CD4-positive, alpha-beta T cell treated with Interleukin-21 for 1 hour (primary cell): ENCODE results near the gene BANP.
"Not testable (repeated sequence)": the region's sequence is repeated elsewhere in the genome, so short reads cannot be mapped to it uniquely, and the experiment has no call there.

ENCODE experiments used
- DNase-seq: peaks from one replicate; pipeline ENCODE4 v3.0.0-alpha.2; 2020

The BANP gene

DNA sequence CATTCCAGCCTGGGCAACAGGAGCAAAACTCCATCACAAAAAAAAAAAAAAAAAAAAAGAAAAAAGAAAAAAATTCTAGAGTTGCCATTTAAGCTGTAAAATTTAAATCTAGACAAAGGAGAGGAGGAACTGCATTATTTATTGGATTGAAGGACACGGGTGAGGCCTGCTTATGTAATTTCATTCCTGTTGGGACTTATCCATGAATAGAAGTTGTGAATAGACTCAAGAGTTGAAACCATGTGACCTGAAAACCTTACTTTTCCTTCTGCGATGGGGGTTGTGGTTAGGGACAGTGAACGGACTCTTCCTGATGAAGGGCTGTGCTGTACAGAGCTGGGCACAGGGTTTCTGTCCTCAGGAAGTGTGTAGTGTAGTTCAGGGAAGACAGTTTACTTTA, 22.5 kb downstream of the BANP start:
- no peak for DNase-seq

- no peak for DNase-seq
These were observed 22.9 kb downstream of the BANP start for GRCh38 chr16:87974178-87974577.

- DNase-seq: no peak
These were observed 25.4 kb downstream of the BANP start for GRCh38 chr16:87976665-87977064.

DNA sequence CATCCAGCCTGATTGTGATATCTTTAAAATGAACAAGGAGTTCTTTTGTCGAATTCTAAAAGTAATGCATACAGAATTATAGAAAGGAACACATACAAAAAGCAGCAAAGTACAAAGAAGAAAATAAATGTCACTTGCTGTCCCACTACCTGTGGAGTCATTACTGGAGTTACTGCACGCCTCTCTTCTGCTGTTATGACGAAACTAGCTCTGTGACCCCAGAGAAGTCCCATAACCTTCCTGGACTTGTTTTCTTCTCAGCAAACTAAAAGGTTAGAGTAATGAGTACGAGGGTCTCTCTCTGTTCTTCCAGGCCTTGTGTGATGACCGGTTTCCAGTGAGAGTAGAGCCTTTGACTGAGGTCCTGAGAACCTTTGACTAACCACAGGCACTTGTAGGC, 26.9 kb downstream of the BANP start:
- DNase-seq: no peak

DNA sequence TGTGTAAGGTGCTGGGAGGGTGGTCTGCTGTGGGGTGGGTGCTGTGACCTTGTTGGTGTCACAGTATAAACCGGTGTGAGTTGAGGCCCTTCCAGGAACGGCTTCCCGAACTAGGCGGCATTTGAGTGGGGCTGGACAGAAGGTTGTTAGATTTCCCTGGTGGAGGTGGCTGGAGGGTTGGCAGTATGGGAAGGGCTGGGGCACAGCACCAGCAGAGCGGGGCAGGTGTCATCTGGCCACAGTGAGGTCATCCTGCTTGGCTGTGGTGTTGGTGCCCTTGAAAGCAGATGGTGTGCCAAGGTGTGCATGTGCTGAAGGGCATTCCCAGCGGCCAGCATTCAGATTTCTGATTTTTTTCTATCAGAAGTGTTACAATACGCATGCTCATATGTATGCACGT, 28.1 kb downstream of the BANP start:
- no peak for DNase-seq

- not testable (repeated sequence) for DNase-seq
These were observed 28.8 kb downstream of the BANP start for GRCh38 chr16:87979911-87980630.

DNA sequence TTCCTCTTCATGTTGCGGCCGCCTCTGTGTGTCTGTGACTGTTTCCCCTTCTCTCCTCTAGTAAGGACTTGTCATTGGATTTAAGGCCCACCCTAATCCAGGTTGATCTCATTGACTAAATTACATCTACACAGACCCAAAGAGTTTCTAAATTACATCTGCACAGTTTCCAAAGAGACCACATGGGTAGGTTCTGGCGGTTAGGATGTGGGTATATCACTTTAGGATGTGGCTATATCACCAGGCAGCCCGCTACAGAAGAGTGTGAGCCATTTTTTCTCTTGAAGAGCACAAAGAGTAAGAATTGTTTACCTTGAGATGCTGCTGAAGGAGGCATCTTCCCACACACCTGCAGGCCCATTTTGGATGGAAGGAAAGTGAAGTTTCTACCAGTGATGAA, 30.1 kb downstream of the BANP start:
- peak; percentile 26 for DNase-seq

DNA sequence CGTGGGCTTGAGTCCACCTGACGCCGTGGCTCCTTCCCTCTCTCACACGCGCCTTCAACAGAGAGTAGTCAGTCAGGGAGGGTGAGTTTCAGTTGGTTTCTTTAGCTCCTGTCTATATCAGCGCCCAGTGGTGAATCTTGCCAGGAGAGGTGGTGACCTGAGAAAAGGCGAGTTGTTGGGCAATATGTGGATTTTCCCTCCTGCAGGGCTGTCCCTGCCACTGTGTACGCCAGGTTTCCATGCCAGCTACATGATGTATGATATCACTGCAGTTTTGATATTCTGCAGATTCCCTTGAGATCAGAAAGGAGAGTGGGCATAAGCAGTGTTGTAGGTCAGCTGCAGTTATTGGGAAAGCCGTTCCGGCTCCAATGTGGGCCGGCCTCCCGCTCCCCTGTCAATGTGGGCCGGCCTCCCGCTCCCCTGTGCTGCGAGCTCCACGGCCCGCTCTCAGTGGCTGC, 31.4 kb downstream of the BANP start:
- DNase-seq: no peak

DNA sequence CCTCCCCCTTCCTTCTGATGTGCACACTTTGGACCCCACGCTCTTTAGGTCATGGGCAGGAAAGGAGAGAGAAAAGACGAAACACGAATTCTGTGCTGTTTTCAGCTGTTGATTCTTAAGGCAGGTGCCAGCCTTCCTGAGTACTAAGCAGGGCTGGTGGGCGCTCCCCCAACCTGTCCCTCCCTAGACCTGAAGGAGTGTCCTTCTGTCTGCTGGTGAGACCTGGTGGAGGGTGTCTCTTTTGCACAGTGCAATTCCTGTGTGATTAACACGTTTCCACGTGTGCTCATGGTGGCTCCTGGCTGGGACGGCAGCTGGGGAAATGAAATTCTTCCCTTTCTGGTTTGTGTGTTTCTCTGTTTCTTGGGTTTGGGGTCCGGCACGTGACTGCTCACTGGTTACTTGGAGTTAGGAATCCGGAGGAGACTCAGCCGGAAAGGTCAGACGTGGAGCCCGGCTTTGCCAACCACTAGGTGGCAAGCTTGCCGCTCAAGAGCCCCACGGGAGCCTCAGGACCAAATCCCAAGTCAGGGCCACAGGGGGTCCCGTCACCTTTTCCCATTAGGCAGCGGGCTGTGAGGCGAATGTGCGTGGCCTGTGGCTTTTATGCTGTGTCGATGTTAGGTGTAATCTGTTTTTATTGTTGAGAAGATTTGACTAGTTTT, 32.0 kb downstream of the BANP start:
- not testable (repeated sequence) for DNase-seq

- not testable (repeated sequence) for DNase-seq
These were observed 32.5 kb downstream of the BANP start for GRCh38 chr16:87983737-87984097.

- DNase-seq: not testable (repeated sequence)
These were observed 32.9 kb downstream of the BANP start for GRCh38 chr16:87984180-87984579.

GRCh38 chr16:87984632-87985267, 33.5 kb downstream of the BANP start:
- no peak for DNase-seq

GRCh38 chr16:87985493-87985892, 34.3 kb downstream of the BANP start:
- DNase-seq: not testable (repeated sequence)

- peak; percentile 16 for DNase-seq
These were observed 35.2 kb downstream of the BANP start for GRCh38 chr16:87986361-87986849.

- not testable (repeated sequence) for DNase-seq
These were observed 37.4 kb downstream of the BANP start for GRCh38 chr16:87988596-87988995.

GRCh38 chr16:87990254-87990653, 39.0 kb downstream of the BANP start:
- not testable (repeated sequence) for DNase-seq

DNA sequence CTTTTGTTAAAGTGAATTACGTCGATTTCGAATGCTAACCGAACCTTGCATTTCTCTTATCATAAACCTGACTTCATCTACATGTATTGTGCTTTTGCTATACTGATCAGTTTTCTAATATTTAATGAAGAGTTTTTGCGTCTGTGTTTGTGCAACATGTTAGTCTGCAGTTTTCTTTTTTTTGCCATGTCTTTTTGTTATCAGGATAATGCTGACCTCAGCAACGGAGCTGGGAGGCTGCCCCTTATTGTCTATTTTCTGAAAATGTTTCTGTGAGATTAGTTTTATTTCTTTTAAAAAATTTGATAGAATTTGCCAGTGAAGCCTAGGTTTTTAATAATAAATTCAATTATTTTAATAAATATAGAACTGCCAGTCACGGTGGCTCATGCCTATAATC, 40.9 kb downstream of the BANP start:
- DNase-seq: not testable (repeated sequence)

GRCh38 chr16:87993901-87994300, 42.7 kb downstream of the BANP start:
- no peak for DNase-seq

GRCh38 chr16:87995644-87996043, 44.4 kb downstream of the BANP start:
- DNase-seq: no peak

GRCh38 chr16:87996962-87997880, 46.0 kb downstream of the BANP start:
- no peak for DNase-seq

DNA sequence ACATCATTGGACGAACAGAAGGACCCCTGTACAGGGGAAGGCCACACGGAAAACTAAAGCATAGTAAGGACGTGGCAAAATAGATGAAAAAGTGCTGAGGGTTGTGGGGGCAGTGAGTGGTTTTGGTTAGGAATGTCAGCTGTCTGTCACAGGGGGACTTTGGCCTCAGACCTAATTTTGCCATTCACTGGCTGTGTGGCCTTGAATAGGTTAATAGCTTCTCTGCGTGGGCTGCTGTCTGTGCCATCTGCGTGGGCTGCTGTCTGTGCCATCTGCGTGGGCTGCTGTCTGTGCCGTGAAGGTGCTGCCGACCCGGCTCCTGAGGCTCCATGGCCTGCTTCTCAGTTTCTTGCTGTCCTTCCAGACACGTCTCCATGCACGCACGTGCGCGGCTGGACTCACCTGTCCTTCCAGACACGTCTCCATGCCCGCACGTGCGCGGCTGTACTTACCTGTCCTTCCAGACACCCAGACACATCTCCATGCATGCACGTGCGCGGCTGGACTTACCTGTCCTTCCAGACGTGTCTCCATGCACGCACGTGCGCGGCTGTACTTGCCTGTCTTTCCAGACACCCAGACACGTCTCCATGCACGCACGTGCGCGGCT, 47.1 kb downstream of the BANP start:
- not testable (repeated sequence) for DNase-seq

GRCh38 chr16:87998992-87999391, 47.8 kb downstream of the BANP start:
- DNase-seq: not testable (repeated sequence)
